ENCODE measurements around the gene PCNX4.

The PCNX4 gene

DNA sequence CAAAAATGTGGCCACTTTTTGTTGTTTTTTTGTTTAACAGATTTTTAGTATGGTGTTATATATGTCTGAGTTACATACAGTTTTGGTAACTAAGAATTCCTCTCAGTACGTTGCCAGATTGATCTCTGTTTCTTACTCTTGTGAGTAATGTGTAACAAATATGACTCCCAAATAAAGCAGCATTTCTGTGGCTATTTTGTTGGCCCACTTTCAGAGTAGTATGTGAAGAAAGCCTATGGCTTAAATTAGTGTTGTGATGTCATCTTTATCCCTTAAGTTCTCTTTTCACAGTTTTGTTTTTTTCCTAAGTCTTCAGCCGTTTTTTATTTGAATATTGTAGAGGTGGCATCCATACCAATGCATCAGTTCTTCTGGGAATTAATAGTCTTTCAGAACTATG is 10.7 kb downstream of the PCNX4 start:
- DNase-seq, result peak; percentile 95

DNA sequence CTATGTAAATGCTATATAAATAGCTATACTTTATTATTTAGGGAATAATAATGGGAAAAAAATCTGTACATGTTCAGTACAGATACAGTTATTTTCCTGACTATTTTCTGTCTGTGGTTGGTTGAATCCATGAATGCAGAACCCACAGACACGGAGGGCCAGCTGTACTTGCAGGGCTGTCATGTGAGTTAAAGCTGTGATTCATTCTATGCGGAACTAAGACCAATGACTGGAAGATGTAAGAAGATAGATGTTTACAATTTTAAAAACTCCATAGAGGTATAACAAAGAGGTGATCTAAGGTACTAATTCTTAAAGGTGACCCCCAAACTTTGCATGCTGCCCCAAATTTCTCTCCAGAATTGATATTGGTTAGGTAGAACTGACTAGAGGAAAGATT is 14.6 kb downstream of the PCNX4 start:
- DNase-seq, result peak; percentile 47

DNA sequence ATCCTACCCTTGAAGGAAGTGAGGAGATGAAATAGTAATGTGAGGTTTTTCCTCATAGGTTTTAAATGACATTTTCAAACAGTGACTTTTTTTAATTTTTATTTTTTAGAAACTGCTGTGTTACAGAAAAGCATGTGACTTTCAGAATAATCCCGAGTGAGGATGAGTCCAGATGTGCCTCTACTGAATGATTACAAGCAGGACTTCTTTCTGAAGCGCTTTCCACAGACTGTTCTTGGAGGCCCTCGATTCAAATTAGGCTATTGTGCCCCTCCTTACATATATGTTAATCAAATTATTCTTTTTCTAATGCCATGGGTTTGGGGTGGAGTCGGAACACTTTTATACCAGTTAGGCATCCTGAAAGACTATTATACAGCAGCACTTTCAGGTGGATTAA is 15.8 kb downstream of the PCNX4 start:
- no peak for DNase-seq

DNA sequence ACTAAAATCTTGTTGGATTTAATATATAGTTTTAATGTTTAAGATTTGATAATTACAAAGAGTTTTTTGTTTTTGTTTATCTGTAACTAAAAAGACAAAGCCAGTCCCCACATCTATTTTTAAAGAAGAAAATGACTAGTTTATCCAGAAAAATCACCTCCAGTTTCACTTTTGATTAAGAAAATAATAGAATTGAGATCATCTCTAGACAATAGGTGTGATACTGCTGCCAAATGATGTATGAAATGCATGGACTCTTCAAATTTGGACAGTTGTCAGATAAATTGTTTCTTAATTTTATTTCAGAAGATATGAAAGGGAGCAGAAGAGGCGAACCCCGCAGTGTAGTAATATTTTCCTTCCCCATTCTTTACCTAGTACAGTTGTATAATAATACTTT is 20.0 kb downstream of the PCNX4 start:
- no peak for DNase-seq

DNA sequence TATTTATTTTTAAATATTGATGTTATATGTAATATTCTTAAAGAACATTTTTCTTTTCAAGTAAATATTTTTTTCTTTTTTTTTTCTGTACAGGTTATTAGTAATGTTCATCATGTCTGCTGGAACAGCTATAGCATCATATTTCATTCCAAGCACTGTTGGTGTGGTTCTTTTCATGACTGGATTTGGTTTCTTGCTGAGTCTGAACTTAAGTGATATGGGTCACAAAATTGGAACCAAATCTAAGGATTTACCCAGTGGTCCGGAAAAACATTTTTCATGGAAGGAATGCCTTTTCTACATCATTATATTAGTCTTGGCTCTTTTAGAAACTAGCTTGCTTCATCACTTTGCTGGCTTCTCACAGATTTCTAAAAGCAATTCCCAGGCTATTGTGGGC is 23.2 kb downstream of the PCNX4 start:
- DNase-seq, result no peak

DNA sequence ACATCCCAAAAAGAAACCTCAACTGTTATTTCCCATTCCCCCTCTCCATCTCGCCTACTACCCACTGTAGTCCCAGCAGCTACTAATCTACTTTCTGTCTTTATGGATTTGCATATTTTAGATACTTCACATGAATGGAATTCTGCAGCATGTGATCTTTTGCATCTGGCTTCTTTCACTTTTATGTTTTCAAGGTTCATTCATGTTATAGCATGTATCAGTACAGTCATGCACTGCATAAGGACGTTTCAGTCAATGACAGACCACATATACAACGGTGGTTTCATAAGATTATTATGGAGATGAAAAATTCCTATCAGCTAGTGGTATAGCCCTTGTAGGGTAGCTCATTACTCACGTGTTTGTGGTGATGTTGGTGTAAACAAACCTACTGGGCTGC is 24.5 kb downstream of the PCNX4 start:
- peak; percentile 53 for DNase-seq

DNA sequence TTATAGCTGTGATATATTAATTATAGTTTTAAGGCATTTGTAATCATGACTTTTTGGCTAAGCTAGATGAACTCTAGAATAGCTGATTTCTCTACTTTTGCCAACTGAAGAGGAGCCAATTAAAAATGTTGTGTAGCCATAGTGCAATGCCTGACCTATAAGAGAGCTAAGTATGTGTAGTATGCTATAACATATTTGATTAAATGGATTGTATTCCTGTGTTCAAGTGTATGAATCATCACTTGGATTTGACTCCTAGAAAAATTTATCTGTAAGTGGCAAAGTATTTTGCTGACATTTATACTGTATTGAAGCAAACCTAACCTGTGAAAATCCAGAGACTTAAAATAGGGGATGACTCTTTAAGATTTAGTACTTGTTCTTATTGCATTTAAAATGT is 34.2 kb downstream of the PCNX4 start:
- DNase-seq, result peak; percentile 3

DNA sequence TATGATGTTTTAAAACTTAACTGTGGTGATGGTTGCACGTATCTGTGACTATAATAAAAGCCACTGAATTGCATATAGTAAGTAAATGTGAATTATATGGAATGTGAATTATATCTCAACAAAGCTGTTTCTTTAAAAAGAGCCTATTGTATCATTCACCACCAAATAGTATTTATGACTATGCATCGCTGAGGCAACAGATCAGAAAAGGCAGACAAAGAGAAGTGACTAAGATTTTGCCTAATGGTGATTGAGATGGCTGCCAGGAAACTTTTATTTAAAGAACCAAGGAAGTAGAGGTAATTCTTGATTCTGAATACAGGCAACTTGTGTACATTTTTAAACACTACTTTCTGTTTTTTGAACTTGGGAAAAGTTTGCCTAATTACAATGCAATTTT is 41.8 kb downstream of the PCNX4 start:
- DNase-seq, result no peak

DNA sequence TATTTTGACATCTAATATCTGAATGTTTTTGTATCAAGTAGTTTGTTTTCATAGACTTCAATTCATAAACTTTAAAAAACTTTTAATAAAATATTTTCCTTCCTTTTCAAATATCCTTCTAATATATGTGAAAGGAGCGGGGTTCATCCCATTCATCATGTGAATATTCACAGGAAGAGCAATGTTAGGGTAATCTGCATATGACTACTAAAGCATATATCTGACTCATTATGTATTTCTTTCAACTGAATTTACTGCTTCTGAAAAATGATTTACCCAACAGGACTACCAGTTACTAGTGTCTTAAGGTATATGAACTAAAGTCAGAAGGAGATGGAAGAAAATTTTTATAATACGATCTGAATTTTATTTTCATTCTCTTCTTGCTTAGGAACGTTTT is 43.0 kb downstream of the PCNX4 start:
- DNase-seq, result no peak

DNA sequence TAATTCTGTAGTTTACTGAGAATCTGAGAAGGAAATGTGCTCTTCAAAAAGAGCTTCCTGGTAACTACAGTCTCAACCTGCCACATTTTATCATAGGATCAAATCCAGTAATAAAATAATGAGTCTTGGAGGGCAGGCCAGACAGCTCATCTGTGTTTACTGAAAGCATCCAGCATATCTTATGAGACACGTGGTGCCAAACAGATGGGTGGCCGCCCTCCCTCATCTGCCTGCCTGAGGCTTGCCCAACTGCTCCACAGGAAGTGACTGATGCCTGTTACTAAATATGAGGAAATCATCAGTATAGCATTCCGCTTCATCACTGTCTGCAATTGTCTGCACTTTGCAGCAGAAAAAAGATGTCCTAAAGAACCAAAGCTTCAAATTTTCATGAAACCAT is 60.0 kb downstream of the PCNX4 start:
- DNase-seq, result peak; percentile 87

DNA sequence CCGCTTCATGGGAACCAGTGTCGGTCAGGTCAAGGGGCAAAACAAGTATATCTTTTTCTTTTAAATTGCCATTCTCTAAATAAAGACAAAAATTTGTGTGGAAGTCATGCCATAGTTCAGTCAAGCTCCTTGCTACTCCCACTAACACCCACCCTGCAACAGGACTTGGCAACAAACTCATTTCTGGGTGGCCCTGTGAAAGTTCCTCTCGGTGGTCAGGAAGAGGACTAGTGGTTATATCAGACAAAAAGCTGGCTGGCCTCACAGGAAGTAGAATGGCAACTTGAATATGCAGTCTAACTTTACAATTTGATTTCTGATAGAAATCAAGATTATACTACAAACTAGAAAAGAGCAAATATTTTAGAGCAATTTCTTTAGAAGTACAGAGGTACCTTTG is 62.3 kb downstream of the PCNX4 start:
- DNase-seq, result no peak

DNA sequence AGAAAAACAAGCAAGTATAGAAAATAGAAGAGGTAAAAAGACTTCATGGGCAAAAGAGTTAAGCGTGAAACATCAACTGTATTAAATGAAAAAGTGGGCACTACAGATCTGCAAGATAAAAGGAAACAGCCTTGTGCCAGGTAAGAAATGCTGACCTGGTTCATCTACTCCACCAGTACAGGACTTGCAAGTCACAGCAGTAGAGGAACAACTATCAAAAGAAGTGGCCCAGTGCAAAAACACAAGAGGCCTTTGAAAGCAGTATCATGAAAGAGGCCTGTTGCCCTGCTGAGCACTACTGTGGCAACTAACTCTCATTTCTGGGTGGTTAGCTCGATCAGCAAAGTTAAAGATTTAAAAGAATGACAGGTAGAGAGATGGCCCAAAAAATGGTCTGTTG is 62.9 kb downstream of the PCNX4 start:
- DNase-seq, result no peak

DNA sequence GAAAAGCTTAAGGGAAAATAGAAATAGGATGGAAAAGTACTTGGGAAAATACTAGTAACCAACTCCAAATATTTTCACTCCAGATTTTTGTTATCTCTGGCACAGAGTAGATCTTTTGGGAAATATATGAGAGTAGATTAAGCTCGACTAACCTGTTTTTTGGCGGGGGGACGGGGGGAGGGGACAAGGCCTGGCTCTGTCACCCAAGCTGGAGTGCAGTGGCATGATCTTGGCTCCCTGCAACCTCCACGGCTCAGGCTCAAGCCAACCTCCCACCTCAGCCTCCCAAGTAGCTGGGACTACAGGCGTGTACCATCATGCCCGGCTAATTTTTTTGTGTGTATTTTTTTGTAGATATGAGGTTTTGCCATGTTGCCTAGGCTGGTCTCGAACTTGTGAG is 68.7 kb downstream of the PCNX4 start:
- DNase-seq, result no peak

DNA sequence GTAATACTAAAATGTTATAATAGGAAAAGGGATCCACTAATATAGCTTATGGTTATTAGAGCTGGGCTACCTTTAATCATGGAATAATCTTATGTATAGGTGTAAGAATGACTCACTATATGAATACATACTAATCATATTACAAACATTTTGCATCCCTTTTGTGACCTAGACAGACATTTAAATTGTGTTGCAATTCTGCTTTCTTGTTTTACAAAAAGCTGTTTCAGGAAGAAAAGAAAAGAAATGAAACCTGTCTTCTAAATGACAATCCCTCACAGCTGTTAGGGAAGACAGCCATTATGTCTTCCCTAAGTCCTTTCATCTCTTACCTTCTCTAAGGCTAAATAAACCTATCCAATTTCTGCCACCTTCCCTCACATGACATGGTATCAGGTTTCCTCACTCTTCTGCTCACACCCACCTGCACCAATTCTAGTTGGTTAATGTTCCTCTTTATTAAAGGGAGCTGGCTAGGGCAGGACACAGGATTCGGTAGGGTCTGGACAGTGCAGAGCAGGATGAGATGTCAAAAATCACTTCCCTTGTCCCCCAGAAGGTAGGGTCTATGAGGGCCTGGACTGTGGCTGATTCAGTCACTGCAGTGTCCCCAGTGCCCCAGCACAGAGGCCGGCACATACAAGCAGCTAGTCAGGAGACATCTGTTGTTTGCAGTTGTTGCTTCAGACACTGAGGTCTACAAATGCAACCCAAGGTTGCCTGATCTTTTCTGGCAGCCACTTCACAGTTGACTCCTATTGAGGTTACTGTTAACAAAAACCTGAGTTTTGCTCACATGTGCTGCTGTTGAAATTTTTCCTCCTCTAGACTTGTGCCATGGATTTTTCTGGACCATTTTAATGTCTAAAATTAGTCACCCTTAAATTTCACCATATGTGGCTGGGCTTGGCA is 69.7 kb downstream of the PCNX4 start:
- peak; percentile 12 for DNase-seq

DNA sequence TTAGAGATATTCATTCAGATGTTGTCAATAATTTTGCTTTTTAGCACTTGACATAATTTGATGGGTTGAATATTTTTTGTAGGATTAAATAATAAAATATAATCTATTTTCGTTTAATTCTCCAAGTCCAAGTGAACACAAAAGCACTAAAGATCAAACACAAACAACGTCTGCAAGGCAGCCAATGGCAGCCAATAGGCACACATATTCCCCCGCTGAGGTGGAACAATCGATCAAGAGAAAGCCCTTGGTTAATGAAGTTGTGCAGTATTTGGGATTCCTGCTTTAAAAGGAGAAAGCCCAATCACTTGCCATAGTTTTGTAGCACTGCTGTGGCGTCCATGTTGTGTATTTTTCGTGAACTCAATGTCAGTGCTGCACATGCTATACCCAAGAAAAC is 72.0 kb downstream of the PCNX4 start:
- DNase-seq, result no peak

DNA sequence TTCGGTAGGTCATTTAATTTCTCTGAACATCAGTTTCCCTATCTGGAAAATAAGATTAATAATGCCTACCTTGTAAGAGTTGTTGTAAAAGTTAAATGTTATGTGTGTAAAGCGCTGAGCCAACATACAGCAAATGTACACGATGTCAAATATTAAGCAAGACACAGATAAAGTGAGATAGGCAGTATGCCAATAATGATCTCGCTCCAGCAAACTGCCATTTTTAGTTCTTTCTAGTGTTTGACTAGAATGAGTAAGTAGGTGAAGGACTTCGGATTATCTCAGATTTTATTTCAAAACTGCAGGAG is 72.6 kb downstream of the PCNX4 start:
- DNase-seq, result no peak

DNA sequence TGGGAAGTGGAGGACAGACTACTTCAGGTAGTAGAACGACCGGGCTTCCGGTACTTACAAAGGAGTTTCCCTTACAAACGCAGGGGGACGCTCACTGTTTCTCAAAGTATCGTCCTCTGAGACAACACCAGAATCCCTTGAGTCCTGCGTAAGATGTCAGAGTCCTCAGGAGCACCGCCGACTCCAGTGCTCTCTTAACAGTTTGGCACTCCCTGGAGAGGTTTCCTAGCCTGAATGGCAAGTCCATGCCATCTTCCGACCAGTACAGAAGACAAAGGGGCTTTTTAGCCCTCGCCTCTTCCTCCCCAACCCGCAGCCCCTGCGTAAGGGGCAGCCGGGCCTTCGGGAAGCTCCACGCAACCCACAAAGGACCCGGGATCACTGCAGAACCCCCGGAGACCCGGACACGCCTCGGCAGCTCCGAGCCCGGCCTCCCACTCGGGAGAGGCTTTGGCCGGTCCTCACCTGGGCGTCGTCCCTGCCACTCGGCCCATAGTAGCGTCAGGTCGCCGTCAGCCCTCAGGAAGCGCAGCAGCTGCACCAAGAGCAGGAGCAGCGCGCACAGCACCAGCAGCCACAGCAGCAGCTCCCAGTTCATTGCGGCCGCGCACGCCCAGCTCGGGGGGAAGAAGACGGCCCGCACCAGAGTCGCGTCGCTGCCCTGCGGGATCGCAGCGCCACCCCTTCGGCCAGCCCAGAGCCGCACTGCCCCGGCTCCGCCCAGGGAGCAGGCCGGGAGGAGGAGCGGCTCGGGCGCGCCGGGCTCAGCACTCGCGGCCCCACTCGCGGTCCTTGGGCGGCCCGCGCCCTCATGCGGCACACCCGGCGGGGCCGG is 73.2 kb downstream of the PCNX4 start, which contains the start of gene DHRS7:
TSS of gene DHRS7 (minus strand) at position 687 of the 835 bp plus-strand sequence. CDS start at position 598, 89 bp downstream.
- DNase-seq, result peak; percentile 72

DNA sequence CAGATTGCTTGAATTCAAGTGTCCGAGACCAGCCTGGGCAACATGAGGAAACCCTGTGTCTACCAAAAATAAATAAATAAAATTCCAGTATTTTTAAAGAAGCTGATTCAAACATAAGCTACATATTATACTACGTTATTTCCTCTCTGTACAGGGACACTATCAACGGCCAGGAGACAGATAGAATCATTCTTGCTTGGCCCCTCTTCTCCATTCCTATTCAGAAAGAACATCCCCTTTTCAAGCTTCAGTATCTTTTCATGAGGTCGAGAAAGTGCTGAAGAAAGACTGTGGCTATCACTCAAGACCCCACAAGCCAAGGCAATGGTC is 73.8 kb downstream of the PCNX4 start:
- no peak for DNase-seq

DNA sequence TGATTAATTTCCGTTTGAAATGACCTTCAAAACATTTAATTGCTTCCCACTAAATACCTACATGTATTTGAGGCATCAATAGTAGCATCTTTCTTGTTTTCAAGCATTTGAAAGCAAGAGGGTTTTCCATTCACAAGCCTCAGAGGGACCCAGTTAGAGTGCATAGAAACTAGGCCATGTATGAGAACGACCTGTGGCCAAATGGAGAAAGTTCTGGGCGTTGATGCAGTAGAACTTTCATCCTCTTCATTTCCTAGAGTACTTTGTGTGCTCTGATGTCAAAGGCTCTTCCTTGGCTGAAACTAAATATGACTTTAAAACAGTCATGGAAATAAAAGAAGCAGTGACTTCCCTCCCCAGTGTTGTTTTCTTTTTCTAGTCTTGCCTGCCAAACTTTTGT is 74.4 kb downstream of the PCNX4 start:
- DNase-seq, result no peak

DNA sequence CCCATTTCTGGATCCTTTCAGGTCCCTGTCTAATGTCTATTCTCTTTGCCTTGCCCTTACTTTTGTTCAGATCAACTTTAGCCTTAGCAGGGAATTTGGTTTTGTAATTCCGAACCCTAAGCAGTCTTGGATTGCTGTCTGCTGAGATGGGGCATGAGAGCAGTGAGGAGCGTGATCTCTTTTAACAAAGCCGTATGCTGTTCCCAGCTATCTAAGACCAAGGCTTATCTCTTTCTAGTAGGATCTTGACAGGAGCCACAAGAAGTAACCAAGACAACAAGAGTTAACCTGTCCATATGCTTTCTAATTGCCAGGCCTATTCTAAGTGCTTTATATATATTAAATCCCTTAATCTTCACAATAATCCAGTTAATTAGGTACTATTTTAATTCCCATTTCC is 78.0 kb downstream of the PCNX4 start:
- no peak for DNase-seq

DNA sequence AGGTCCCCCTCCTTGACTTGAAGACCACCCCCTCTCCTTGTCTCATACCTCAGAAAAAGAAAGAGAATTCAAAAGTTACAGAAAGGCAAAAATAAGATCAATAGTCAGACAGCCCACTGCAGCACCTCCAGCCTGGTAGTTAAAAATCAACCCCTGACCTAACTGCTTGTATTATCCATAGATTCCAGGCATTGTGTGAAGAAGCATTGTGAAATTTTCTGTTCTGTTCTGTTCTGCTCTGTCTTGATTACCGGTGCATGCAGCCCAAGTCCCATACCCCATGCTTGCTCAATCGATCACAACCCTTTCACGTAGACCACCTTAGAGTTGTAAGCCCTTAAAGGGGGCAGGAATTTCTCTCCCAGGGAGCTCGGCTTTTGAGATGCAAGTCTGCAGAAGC is 79.2 kb downstream of the PCNX4 start:
- no peak for DNase-seq

DNA sequence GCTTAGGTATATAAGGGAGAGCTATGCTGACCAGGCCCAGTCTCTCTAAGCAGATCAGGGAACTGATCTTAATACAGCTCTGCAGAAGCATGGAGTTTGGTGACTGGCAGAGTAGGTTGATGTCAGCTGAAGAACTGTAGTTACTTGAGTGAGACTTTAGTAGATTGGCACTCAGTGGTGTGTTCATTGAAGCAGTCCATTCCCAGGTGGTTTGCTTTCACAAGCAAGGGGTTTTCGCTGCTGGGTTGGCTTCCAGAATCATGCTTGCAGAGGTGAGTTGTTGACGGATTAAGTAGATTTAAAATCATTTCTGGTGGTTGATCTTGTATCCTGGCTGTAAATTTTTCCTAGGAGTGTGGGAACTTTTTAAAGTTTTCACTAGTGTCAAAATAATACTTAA is 80.0 kb downstream of the PCNX4 start:
- DNase-seq, result no peak

DNA sequence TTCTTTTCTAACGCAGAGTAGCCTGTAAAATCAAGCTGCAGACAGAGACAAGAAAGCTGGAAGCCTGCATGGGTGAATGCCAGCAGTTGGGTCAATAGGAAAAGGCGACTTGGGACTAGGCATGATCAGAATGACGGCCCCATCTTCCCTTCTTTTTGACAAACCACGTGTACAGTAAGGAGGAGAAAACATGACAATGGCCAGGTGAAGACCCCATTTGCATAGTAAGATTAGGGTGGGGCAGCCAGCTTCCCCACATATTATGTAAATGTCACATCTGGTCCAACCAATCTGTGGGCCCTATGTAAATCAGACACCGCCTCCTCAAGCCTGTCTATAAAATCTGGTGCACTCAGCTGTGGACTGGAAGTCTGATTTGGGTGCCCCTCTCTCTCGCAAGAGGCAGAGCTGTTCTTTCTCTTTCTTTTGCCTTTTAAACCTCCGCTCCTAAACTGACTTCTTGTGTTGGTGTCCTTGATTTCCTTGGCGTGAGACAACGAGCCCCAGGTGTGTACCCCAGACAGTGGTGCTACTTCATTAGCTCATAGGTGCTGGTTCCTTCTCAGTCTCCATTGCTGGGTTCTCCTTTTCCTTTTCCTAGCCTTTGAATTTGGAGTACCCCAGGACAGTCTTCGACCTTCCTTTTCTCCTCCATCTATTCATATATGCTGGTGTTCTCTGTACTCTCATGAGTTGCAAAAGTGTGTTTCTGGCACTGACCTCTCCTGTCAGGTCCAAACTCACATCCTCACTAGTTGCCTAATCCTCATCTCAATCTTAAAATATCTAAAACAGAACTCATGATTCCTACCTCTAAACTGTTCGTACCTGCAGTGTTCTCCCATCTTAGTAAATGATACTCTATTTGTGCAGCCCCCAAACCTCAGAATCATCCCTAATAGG is 82.9 kb downstream of the PCNX4 start:
- no peak for DNase-seq

Data from fibroblast of skin of right quadriceps (primary cell).